ENCODE measurements around the gene CCDC102A. TPM values are rescaled to one million over a fixed set of nuclear protein-coding genes. Genes with fewer than 3 reads are reported as not detected.
A peak's percentile ranks its signal among the peaks of the same experiment; 100 is the strongest.
"Not testable (repeated sequence)": the region's sequence is repeated elsewhere in the genome, so short reads cannot be mapped to it uniquely, and the experiment has no call there.

CCDC102A gene
- total RNA-seq, 1 donor from 2014 or later: 1.4 TPM

DNA sequence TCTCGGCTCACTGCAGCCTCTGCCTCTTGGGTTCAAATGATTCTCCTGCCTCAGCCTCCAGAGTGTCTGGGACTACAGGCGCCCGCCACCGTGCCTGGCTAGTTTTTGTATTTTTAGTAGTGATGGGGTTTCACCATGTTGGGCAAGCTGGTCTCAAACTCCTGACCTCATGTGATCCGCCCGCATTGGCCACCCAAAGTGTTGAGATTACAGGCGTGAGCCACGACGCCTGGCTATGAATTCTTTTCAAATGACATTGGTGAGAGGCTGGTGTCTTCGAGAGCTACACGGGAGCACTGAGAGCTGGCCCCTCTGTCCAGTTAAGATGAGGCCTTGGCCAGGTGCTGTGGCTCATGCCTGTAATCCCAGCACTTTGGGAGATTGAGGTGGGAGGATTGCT, 36.4 kb downstream of the CCDC102A start:
- ATAC-seq: not testable (repeated sequence)

DNA sequence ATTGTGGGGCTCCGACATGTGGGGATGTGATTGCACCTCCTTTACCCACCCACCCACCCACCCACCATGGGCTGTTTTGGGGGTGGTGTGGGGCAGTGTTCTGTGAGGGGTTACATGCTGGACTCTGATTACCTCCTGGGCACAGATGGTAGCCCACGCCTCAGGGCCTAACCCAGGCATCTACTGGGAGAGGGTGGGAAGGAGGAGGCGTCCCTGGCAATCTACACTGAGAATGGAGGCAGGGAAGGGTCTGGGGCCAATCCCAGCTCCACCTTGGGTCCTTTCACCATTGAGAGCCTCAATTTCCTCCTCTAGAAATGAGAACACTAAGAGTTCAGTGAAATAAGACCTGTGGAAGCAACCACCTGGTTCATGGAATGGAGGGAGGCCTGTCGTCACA, 38.3 kb downstream of the CCDC102A start:
- no peak for ATAC-seq

DNA sequence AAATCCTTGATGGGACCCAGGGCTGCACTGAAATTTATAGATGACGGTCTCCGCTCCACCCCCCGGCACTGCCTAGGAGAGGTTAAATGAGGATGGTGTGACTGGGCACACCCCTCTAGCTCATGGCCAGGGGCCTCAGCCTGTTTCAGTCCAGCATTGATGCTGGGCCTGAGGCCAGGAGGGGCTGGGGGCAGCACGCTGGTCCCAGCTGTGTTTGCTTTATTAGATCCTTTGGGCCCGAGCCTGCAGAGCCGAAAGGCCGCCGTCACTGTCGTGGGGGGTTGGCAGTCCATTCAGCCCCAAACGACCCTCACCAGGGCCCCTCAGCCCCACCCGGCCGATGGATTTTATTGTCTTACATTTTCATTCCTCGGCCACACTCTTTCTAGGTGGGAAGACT, 39.2 kb downstream of the CCDC102A start:
- ATAC-seq: no peak

DNA sequence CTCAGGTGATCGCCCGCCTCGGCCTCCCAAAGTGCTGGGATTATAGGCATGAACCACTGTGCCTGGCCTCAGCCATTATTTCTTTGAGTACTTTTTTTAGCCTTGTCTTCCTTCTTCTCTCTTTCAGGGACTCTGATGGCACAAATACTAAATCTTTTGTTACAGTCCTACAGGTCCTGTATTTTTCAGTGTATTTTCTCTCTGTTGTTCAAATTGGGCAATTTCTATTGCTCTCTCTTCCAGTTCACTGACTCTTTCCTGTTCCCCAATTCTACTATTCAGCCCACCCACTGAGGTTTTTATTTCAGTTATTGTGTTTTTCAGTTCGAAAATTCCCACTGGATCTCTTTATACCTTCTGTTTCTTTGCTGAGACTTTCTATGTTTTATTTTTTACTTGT, 42.6 kb downstream of the CCDC102A start:
- no peak for ATAC-seq

DNA sequence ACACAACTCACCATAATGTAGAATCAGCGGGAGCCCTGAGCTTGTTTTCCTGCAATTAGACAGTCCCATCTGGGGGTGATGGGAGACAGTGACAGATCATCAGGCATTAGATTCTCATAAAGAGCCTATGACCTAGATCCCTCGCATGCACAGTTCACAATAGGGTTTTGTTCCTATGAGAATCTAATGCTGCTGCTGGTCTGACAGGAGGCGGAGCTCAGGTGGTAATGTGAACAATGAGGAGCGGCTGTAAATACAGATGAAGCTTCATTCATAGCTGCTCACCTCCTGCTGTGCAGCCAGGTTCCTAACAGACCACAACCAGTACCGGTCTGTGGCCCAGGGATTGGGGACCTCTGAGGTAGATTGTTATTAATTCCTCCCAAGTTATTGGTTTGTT, 47.1 kb downstream of the CCDC102A start:
- ATAC-seq: no peak

DNA sequence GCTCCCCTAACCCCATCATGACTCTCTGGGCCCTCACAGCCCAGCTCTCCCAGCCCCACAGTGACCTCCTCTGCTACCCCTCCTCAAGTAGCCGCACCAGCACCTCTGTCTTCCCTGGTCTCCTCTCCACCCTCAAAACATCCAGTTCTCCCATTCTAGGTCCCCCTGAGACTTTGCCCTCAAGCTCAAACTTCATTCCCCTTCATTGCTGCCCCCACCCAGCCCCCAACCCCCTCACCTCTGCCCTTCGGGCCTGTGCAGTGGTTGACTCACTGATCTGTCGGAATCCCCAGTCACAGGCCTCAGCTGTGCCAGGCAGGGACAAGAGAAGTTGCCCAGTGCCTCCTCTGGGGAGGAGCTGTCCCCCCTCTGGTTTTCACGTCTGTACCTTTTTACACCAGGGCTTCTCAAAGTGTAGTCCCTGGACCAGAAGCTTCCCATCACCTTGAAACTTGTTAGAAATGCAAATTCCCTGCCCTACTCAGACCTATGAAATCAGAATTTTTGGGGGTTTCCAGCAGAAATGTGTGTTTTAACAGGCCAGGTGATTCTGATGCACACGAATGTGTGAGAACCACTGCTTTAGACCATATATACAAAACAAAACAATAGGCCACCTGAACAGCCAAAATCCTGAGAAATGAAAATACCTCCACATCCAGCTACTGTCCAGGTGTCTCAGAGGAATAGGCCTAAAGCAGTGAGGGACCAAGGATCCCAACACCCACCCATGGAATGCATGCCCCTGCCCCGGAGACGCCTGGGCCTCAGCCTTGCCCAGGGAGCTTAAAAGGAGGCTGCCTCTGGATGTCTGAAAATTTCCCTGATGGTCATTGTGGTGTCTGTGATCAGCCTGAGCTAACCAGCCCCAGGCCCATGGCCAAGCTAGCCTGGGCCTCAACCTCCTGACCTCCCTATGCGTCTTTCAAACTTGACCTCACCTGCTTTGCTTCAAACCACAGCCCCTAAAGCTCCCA, 49.2 kb downstream of the CCDC102A start:
- no peak for ATAC-seq

DNA sequence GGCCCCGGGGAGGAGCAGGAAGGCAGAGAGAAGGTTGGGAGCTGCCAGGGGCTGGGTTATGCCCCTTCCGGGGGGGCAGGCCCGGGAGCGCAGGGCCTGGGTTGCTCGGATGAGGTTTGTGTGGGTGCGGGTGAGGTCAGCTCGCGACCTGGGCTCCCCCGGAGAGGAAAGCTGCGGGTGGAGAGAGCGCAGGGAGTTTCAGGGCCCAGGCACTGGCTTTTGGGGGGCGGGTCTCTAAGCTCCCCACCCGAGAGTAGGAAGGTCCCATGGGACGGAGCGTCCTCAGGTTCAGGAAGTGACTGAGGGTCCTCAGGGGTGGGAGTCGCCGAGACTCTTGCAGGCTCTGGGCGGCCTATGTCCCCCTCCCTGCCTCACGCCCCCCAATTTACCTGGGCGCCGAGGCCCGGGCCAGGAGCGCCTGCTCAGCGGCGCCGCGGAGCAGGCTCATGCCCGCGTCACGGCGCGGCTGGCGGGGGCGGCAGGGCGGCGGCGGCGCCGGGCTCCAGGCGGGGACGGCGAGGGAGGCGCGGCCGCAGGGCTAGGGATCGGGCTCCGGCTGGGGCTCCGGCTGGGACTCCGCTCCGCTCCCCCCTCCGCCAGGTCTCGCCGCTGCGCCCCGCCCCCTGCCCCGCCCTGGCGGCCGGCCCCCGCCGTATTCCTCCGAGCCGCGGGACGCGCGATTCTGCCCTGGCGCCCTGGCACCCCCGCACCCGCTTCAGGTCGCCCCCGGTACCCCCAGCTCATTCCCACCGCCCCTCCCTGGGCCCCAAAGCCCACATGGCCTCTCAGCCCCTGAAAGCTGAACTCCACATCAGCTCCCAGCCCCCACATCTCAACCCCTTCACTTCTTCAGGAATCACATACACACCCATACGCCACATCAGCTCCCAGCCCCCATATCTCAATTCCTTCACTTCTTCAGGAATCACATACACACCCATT, 50.2 kb downstream of the CCDC102A start, which contains the start of gene DOK4:
Gene DOK4, minus strand, starts transcription at position 578 of the 942 bp plus-strand sequence. CDS start 6,986 bp downstream, outside the sequence.
- peak; percentile 89 for ATAC-seq

DNA sequence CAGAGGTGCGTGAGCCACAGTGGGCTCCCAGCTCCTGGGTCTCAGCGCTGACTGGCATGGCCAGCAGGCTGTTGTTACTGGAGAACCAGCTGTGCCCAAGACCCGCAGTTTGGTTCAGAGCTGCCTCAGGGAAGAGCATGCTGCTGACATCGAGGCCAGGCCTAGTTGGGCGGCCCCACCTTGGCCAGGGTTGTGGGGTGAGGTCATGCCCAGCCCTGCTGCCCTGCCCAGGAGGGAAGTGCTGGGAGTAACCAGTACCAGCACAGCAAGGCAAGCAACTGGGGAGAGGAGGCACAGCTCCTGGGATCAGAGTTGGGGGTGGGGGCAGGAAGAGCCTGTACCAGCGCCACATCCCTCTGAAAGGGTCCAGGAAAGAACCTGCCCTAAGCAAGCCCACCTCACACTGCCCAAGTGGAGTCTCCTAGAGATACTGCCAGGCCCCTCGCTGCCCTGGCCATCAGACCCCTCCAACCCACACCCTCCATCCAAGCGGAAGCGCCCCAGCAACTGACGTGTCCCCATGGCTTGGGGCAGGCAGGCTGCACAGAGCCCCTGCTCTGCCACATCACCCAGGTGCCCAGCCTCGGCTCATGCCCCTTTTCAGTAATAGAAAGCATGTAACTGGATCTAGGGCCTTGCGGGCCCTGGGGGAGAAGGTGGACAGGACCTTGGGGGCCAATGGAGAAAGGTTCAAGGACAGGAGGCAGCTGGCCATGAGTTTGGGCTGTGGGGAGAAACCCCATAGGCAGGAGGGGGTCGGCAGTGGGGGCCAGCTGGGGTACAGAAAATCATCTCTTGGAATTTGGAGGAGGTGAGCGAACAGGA, 51.1 kb downstream of the CCDC102A start:
- peak; percentile 91 for ATAC-seq

DNA sequence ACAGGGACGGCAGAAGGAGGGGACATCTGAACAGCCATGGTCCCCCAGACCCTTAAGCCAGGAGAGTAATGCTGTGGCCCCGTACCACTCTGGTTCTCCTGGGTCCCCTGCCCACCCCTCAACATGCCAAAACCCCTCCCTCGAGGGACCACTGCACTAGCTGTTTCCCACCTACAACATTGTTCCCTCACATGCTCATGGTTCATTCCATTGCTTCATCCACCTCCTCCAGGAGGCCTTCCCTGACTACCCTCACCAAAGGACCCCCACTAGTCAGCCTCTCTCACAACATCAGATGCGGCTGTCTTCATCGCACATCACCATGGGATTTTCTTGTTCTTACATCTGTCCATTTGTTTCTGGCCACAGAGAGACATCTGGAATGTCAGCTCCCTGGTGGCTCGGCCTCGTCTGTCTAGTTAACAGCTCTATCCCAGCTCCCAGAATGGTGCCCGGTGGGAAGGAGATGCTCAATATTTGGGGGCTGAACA, 51.8 kb downstream of the CCDC102A start:
- no peak for ATAC-seq

DNA sequence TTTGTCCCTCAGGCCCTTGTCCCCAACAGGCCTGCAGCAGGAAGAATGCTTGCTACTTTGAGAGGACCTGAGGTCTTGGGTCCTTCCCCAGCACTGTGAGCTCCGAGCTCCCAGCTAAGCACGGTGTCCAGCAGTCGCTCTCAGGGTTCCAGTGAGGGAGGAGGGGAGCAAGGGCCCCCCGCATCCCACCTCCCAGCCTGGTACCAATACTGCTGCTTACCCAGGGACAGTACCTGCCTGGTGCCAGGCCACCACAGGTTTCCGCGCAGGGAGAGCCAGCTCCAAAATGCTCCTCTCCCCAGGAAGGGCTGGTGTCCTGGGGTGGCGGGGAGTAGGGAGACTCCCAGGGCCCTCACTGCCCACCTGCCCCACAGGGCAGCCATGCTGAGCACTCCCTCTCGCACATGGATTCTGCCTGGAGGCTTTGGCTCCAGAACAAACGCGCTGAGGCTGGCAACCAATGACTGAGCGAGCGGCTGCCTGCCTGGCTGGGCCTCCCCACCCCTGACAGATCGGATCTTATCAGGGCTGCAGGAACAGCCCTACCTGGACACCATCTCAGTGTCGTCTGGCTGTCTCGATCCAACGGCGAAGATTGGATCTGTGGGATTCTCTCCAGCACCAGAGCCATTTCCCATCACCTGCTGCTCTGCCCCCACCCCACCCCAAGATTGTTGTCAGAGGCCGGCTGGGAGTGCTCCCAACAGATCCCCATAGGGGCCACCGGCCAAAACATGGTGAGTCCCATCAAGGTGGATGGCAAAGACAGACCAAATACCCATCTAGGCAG, 52.5 kb downstream of the CCDC102A start:
- peak; percentile 22 for ATAC-seq

DNA sequence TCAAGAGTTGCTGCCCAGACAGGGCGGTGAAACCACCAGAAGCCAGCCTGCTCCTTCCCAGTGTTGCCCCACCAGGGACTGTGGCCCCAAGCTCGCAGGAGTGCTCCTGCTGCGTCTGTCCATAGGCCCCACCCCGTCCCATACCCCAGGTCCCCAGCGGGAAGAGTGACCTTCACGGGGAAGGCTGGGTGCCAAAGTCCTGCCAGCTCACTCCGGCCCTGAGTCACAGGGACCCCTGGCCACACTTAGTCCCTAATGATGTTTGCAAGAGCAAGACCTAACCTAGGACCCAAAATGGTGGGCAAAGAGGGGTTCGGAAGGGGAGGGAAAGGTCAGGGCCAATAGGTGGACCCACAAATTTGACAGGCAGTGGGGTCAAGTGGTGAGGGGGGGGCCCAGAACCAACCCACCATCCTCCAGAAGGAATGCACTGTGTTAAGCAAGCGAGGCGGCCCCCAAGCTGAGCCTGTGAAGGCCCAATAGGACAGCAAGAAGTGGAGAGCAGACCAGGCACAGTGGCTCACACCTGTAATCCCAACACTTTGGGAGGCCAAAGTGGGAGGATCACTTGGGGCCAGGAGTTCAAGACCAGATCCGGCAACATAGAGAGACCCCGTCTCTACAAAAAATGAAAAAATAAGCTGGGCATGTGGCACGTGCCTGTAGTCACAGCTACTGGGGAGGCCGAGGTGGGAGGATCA, 53.4 kb downstream of the CCDC102A start:
- ATAC-seq: no peak

DNA sequence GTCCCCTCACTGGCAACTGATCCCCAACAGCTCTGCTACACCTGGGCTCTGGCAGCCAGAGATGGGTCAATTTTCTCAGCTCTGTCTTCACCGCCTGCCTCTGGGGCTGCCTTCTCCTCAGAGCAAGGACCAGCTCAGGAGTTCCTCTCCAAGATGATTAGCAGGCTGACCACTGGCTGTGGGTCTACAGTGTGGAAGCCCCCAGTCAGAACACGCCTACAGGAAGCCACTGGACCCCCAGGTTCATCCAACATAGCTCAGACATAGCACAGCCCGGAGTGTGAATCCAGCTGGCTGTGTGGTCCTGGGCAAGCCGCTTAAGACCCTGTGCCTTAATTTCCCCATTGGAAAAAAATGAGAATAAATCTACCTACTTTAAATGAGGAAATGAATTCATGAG, 55.0 kb downstream of the CCDC102A start:
- no peak for ATAC-seq

DNA sequence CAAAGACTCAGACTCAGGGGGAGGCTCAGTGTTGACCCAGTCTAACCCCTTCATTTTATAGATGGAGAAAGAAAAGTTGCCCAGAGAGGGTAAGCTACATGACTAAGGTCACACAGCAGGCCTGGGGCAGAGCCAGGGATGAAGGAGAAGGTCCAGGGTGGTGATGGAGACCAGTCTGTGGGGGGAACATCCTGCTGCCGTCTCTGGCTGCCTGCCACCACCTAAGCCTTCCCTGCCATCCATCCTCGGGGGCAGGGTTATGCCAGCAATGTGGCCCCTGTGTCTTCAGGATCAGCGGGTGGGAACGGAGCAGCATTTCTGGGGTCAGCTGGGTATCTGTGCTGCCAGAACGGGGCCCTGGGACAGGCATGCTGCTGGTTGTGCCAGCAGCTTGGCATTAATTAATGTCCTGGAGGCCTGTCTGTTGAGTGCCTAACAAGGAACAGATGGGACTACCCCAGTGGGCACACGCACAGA, 55.6 kb downstream of the CCDC102A start:
- no peak for ATAC-seq

DNA sequence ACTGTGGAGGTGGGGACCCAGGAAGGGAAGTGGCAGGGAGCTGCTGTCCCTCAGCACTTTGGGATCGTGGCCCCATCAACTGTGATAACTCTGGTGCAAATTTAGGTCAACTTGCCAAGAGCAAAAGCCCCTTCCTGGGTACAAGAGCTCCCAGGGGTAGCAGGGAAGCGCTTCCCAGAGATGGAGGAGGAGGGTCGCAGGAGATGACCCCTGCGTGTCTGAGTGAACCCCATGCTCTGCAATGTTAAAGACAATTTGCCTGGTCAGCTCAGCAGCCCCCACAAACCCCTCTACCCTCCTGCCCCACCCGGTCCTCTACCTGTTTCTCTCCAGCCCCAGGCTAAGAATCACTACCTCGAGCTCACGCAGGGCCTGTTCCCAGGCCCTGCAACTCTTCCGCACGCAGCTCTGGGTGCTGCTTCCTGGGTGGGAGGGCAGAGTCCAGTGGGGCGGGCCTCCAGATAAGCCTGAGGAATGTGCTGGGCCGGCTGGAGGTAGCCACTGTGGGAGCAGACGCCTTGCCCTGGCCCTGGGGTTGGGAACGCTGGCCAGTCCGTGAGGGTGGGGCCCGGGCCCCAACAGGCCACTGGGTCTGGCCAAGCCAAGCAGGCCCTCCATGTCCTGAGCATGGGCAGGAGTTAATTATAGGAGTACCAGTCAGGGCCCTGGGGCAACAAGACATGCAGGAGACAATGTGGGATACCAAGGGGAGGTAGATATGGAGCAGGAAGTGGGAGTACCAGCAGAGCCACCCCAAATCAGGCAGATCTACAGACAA, 56.2 kb downstream of the CCDC102A start:
- ATAC-seq: no peak

DNA sequence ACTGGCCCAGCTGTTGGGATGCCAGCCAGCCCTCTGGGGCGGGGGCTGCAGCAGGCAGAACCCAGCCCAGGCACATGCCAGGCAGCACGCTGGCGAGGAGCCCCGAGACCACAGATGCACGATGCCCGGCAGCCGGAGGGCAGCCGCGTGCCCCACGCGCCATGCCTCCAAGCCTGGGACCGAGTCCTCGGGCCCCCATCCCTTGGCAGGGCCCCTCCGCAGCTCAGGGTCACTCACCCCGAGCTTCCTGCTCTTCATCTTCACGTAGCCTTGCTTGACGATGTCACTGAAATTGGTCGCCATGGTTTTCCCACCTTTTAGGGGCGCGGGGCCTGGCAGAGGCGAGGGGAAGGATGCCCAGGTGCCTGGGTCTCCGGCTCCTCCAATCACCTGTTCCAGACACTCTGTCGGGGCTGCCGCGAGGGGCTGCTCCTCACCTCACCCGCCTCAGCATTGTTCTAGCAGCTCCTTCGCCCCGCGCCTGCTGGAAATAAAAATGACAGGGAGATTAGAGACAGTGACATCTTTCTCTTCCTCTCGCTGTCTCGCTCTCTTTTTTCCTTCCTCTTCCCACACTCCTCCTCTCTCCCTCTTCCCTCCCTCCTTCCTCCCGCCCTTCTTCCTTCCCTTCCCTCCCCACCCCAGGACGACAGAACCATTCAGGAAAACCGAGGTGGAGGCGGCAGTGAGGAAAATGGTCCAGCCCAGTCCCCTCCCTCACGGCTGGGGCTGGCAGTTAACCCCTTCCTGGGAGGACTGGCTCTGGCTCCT, 57.0 kb downstream of the CCDC102A start:
- ATAC-seq: no peak

DNA sequence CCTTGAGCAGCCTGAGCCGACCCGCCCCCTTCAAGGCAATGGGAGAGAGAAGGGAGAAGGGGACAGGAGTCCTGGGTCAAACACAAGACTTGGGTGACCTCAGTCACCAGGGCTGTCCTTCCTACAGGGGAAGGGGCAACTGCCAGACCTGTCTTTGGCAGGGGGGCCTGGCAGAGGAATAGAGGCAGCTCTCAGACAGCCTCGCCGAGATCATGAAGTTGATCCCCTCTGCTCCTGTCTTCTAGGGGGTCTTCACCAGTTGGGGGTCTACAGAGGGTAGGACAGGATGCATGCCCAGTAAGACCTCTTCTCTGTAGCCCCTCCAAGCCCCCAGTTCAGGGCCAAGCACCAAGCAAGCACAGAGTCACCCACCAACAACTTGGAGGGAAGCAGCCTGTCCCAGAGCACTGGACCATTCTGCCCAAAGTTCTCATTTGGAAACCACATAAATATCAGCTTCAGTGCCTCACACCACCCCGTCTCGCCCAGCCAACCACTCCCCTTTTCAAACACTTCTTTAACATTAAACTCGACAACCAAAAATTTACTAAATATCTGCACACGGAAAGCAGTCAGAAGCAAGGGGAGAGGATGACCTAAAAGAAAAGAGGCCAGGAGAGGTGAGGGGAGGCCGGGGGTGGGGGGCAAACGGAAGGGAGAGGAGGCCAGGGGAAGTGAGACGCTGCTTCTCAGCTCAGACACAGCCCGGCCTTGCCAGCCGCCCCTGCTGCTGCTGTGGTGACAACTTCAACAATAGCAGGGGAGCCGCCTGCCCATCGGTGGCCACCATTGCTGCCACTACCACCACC, 57.8 kb downstream of the CCDC102A start:
- no peak for ATAC-seq

DNA sequence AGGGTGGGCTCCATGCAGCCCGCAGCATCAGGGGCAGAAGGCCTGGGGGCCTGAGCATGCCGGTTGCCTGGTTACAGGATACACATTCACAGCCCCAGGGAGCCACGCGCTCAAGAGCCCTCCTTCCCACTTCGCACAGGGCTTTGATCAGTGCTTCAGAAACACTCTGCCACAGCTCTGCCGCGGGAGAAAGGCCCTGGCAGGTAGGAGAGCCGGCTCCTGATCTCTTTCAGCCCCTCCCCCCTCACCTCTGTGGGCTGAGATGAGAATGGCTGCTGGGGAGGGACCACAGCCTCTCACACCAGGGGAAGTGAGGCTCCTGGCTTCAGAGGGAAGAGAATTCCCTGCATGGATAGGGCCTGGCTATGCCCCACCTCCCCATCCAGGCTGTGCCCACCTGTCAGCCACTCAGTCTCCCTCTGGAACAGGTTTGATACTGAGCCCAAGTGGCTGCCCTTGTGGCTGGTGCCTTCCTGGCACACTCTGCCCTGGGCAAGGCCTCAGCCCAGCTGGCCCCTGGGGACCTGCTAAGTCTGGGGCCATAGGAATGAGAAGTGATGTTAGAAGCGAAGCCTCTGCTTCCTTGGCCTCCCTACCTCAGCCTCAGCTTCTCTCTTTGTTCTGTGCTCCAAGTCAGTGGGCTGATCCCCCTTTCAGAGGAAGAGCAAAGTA, 58.7 kb downstream of the CCDC102A start:
- ATAC-seq: no peak
